Measurements from ENCODE around the gene FBXO46. TPM values are rescaled to one million over a fixed set of nuclear protein-coding genes. Genes with fewer than 3 reads are reported as not detected.

Gene FBXO46
- total RNA-seq, 2 donors from 2014 or later = 21.8 to 26.7 TPM

DNA sequence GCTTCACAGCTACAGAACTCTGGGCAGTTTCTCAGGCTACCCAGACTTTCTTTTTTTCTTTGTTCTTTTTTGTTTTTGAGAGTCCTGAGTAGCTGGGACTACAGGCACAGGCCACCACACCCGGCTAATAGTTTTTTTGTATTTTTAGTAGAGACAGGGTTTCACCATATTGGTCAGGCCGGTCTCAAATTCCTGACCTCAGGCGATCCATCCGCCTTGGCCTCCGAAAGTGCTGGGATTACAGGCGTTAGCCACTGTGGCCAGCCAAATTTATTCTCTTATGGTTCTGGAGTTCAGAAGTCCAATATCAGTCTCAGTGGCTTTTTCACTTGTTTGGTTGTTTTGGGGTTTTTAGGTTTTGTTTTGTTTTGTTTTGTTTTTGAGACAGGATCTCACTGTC, 14.9 kb upstream of the FBXO46 start:
- H3K36me3 ChIP-seq = no peaks in the 10 kb centered on the region
- no peaks in the 10 kb centered on the region for H3K4me1 ChIP-seq (replicated peaks)
- no peak overlapping the region for H3K4me3 ChIP-seq
- intact Hi-C loops (cut with DNase I) = no loop called here
- H3K9me3 ChIP-seq = no peaks in the 10 kb centered on the region
- H3K27ac ChIP-seq = no peak overlapping the region
- WGBS = 92% methylated on average over 6 of the region's 6 CpGs
- H3K27me3 ChIP-seq (replicated peaks; ENCODE audit: insufficient read depth) = no peaks in the 10 kb centered on the region
- no peak for DNase-seq (ENCODE audit: low spot score)
- TF ChIP-seq POLR2AphosphoS5 (IDR thresholded peaks at IDR 0.05) (no peak), POLR2A (IDR thresholded peaks at IDR 0.05) (no peak)
- TF ChIP-seq, protein P1, sequence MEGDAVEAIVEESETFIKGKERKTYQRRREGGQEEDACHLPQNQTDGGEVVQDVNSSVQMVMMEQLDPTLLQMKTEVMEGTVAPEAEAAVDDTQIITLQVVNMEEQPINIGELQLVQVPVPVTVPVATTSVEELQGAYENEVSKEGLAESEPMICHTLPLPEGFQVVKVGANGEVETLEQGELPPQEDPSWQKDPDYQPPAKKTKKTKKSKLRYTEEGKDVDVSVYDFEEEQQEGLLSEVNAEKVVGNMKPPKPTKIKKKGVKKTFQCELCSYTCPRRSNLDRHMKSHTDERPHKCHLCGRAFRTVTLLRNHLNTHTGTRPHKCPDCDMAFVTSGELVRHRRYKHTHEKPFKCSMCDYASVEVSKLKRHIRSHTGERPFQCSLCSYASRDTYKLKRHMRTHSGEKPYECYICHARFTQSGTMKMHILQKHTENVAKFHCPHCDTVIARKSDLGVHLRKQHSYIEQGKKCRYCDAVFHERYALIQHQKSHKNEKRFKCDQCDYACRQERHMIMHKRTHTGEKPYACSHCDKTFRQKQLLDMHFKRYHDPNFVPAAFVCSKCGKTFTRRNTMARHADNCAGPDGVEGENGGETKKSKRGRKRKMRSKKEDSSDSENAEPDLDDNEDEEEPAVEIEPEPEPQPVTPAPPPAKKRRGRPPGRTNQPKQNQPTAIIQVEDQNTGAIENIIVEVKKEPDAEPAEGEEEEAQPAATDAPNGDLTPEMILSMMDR (IDR thresholded peaks at IDR 0.05) = no peak

DNA sequence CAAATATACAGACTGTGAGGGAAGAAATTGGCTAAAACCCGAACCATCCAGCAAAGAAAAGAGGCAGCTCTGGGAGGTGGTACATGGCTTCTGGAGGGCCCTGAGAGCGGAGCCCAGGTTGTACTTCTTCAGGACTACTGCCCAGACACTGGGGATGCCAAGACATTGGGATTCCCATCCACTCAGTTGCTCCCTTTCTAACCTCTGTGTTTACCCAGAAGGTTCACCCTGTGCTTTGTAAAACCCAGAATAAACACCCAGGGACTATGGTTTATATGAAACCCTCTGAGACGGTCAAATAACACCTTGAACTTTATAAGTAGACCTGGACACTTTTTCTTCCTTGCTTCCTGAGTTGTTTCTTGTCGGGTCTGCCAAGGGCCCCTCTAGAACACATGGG, 12.3 kb upstream of the FBXO46 start:
- peak; percentile 87 for DNase-seq (ENCODE audit: low spot score)
- Histone ChIP-seq H3K4me1 (replicated peaks) (no peaks in the 10 kb centered on the region), H3K36me3 (no peaks in the 10 kb centered on the region), H3K27ac (peak overlapping the region; percentile 35 to 73), H3K27me3 (replicated peaks; ENCODE audit: insufficient read depth) (no peaks in the 10 kb centered on the region), H3K4me3 (no peak overlapping the region), H3K9me3 (no peaks in the 10 kb centered on the region)
- 22% methylated on average over 4 of the region's 4 CpGs for WGBS
- TF ChIP-seq POLR2AphosphoS5 (IDR thresholded peaks at IDR 0.05) = peak; percentile 97
- TF ChIP-seq, protein P1 (IDR thresholded peaks at IDR 0.05) = no peak
- intact Hi-C loops (cut with DNase I) = no loop called here

DNA sequence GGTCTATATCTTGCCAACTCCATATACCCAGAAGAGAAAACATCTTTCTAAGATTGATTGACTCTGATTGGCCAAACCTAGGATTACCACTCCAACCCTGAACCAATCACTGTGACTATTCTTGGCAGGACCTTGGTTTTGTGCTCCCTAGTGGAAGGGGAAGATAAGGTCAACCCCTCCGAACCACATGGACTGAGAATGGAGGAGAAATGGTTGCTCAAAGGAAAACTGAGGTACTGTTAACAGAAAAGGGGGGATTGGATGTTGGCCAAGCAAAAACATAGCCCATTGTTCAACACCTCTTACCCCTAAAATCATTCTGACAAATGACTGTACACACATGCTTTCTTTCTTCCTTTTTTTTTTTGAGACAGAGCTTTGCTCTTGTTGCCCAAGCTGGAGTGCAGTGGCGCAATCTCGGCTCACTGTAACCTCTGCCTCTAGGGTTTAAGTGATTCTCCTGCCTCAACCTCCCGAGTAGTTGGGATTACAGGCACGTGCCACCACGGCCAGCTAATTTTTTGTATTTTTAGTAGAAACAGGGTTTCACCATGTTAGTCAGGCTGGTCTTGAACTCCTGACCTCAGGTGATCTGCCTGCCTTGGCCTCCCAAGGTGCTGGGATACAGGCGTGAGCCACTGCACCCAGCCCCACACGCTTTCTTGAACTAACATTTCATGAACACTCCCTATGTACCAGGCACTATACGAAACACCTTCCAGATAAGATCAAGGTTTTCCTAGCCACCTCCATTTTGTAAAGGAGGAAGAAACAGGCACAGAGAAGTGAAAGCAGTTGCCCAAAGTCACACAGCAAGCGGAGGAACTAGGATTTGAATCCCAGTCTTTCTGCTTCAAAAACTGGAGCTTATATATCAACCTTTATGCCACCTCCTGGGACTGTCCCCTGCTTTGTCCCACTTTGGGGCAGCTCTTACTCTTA, 9.1 kb upstream of the FBXO46 start:
- H3K27me3 ChIP-seq (replicated peaks; ENCODE audit: insufficient read depth) = no peaks in the 10 kb centered on the region
- no peaks in the 10 kb centered on the region for H3K9me3 ChIP-seq
- no peak for TF ChIP-seq POLR2AphosphoS5 (IDR thresholded peaks at IDR 0.05)
- TF ChIP-seq POLR2A (IDR thresholded peaks at IDR 0.05) = no peak
- TF ChIP-seq, protein P1 (IDR thresholded peaks at IDR 0.05) = no peak
- no peak overlapping the region for H3K27ac ChIP-seq
- intact Hi-C loops (cut with DNase I) = no loop called here
- WGBS = 88% methylated on average over 10 of the region's 10 CpGs
- H3K4me1 ChIP-seq (replicated peaks) = no peaks in the 10 kb centered on the region
- no peaks in the 10 kb centered on the region for H3K36me3 ChIP-seq
- no peak for DNase-seq (ENCODE audit: low spot score)
- no peak overlapping the region for H3K4me3 ChIP-seq

- Histone ChIP-seq H3K9me3 (no peaks in the 10 kb centered on the region), H3K4me1 (replicated peaks) (peaks cover 3% of the 10 kb centered on the region), H3K36me3 (no peaks in the 10 kb centered on the region), H3K27ac (no peak within 1 kb of the TSS), H3K4me3 (no peak within 1 kb of the TSS), H3K27me3 (replicated peaks; ENCODE audit: insufficient read depth) (no peaks in the 10 kb centered on the region)
- DNase-seq (ENCODE audit: low spot score) = no peak
- WGBS = 91% methylated on average over 59 of the region's 59 CpGs
- intact Hi-C loops (cut with DNase I) = no loop called here
- TF ChIP-seq POLR2AphosphoS5 (IDR thresholded peaks at IDR 0.05) (no peak), POLR2A (IDR thresholded peaks at IDR 0.05) (no peak)
- TF ChIP-seq, protein P1 (IDR thresholded peaks at IDR 0.05) = no peak
Measured at GRCh38 chr19:45733160-45733810, 2.6 kb upstream of the FBXO46 start, which contains the start of gene MEIOSIN. Gene MEIOSIN (plus strand): TSS chr19:45733439. CDS start chr19:45735377, 1,938 bp downstream.
